OCI-LY3 (cell line): ENCODE measurements around the gene SPON1.

Source experiments
- CTCF ChIP-seq: fragments of 200-600, 300-600 bp; sonication (generic); IDR thresholded peaks from 2 replicates; pipeline ENCODE4 v1.5.1; 2014; ENCODE audit warnings: antibody characterized with exemption, low read length, low read depth
- EZH2phosphoT487 ChIP-seq: fragments of 200-600 bp; shearing (Covaris generic); IDR thresholded peaks from 2 replicates; pipeline ENCODE4 v1.6.1; 2018; ENCODE audit warnings: antibody characterized with exemption, mixed run types, low read depth

GRCh38 chr11:14234446-14234845 is 271.9 kb downstream of the SPON1 start:
- TF ChIP-seq CTCF (no peak), EZH2phosphoT487 (no peak)
